Neural cell (in vitro differentiated cells): ENCODE measurements around the gene CFAP65. TPM values are rescaled to one million over a fixed set of nuclear protein-coding genes. Genes with fewer than 3 reads are reported as not detected.

ENCODE experiments used
- H2AFZ ChIP-seq: fragments of 200-600, 300-800 bp; sonication (generic), shearing (Covaris generic); 2 replicates; pipeline ENCODE4 v1.6.0; 2014; ENCODE audit warnings: low read depth, mild to moderate bottlenecking, antibody characterized with exemption, low read length, moderate library complexity
- H3F3A ChIP-seq: fragments of 200-600 bp; shearing (Covaris generic); 2 replicates; pipeline ENCODE4 v1.6.1; 2016; ENCODE audit warnings: mild to moderate bottlenecking, moderate library complexity, mixed read lengths, antibody characterized with exemption, low read length; ENCODE audit not compliant: insufficient read depth, poor library complexity, severe bottlenecking
- H3K27ac ChIP-seq: fragments of 200-600, 300-800 bp; sonication (generic), shearing (Covaris generic); 2 replicates; pipeline ENCODE4 v1.5.1; 2014; ENCODE audit warnings: mild to moderate bottlenecking, low read length, moderate library complexity
- H3K27me3 ChIP-seq: fragments of 300-800, 200-600 bp; sonication (generic), shearing (Covaris generic); 2 replicates; pipeline ENCODE4 v1.6.0; 2014; ENCODE audit warnings: mild to moderate bottlenecking, low read depth, low read length, moderate library complexity; ENCODE audit not compliant: insufficient read depth
- H3K36me3 ChIP-seq: fragments of 300-800, 200-600 bp; sonication (generic), shearing (Covaris generic); 2 replicates; pipeline ENCODE4 v1.5.1; 2014; ENCODE audit warnings: mild to moderate bottlenecking, antibody characterized with exemption, low read length, moderate library complexity; ENCODE audit not compliant: insufficient read depth
- H3K4me2 ChIP-seq: fragments of 300-800, 200-600 bp; sonication (generic), shearing (Covaris generic); 2 replicates; pipeline ENCODE4 v1.6.0; 2014; ENCODE audit warnings: mild to moderate bottlenecking, low read length
- H3K4me3 ChIP-seq: fragments of 300-800, 200-600 bp; sonication (generic), shearing (Covaris generic); 2 replicates; pipeline ENCODE4 v1.5.1; 2014; ENCODE audit warnings: mild to moderate bottlenecking, low read length, moderate library complexity
- H3K79me2 ChIP-seq: fragments of 200-600 bp; shearing (Covaris generic); replicated peaks from 2 replicates; pipeline ENCODE4 v1.6.0; 2014; ENCODE audit warnings: mild to moderate bottlenecking, low read length, moderate library complexity; ENCODE audit not compliant: insufficient read depth
- H3K9ac ChIP-seq: fragments of 300-800, 200-600 bp; sonication (generic), shearing (Covaris generic); 2 replicates; pipeline ENCODE4 v1.6.1; 2016; ENCODE audit warnings: mild to moderate bottlenecking, low read length, mixed read lengths
- H3K9me2 ChIP-seq: fragments of 200-600 bp; shearing (Covaris generic); 2 replicates; pipeline ENCODE4 v1.6.1; 2016; ENCODE audit warnings: mild to moderate bottlenecking, low read length, mixed read lengths; ENCODE audit not compliant: insufficient read depth
- H3K9me3 ChIP-seq: fragments of 200-600, 300-800 bp; sonication (generic), shearing (Covaris generic); 2 replicates; pipeline ENCODE4 v1.6.1; 2016; ENCODE audit warnings: mild to moderate bottlenecking, mixed run types, low read length, moderate library complexity, mixed read lengths
- H4K20me1 ChIP-seq: fragments of 200-600 bp; shearing (Covaris generic); 2 replicates; pipeline ENCODE4 v1.6.1; 2016; ENCODE audit warnings: mild to moderate bottlenecking, mixed run types; ENCODE audit not compliant: insufficient read depth
- EZH2 ChIP-seq: fragments of 200-600, 300-800 bp; shearing (Covaris generic), sonication (generic); IDR thresholded peaks from 2 replicates; pipeline ENCODE4 v1.6.1; 2014; ENCODE audit warnings: antibody characterized with exemption, low read length, borderline replicate concordance, mild to moderate bottlenecking; ENCODE audit not compliant: insufficient read depth, poor library complexity, severe bottlenecking
- MXI1 ChIP-seq: fragments of 450-650 bp; conservative IDR thresholded peaks from 2 replicates; pipeline ENCODE4 v1.6.1; 2014; ENCODE audit warnings: antibody characterized with exemption, mild to moderate bottlenecking; ENCODE audit not compliant: poor library complexity, severe bottlenecking
- SMC3 ChIP-seq: fragments of 450-650 bp; conservative IDR thresholded peaks from 2 replicates; pipeline ENCODE4 v1.6.1; 2014; ENCODE audit warnings: antibody characterized with exemption, mild to moderate bottlenecking, moderate library complexity; ENCODE audit not compliant: poor library complexity
- polyA minus RNA-seq: library from RNA; depleted of rRNA, polyadenylated mRNA; stranded (reverse); fragments of >200 nt; gene quantifications from 2 replicates; pipeline ENCODE4 v1.2.3, GENCODE V29; 2014
- polyA plus RNA-seq: library from polyadenylated mRNA; depleted of rRNA; stranded (reverse); fragments of >200 nt; gene quantifications from 2 replicates; pipeline ENCODE4 v1.2.3, GENCODE V29; 2014
- TF ChIP-seq, protein P1 (sequence below): IDR thresholded peaks from 2 replicates; pipeline ENCODE4 v1.6.1; 2012; ENCODE audit warnings: borderline replicate concordance
- TF ChIP-seq, protein P2 (sequence below): fragments of 450-650 bp; IDR thresholded peaks from 2 replicates; pipeline ENCODE4 v1.5.1; 2014; ENCODE audit warnings: antibody characterized with exemption, mild to moderate bottlenecking, moderate library complexity; ENCODE audit not compliant: poor library complexity, severe bottlenecking

CFAP65 gene, protein sequence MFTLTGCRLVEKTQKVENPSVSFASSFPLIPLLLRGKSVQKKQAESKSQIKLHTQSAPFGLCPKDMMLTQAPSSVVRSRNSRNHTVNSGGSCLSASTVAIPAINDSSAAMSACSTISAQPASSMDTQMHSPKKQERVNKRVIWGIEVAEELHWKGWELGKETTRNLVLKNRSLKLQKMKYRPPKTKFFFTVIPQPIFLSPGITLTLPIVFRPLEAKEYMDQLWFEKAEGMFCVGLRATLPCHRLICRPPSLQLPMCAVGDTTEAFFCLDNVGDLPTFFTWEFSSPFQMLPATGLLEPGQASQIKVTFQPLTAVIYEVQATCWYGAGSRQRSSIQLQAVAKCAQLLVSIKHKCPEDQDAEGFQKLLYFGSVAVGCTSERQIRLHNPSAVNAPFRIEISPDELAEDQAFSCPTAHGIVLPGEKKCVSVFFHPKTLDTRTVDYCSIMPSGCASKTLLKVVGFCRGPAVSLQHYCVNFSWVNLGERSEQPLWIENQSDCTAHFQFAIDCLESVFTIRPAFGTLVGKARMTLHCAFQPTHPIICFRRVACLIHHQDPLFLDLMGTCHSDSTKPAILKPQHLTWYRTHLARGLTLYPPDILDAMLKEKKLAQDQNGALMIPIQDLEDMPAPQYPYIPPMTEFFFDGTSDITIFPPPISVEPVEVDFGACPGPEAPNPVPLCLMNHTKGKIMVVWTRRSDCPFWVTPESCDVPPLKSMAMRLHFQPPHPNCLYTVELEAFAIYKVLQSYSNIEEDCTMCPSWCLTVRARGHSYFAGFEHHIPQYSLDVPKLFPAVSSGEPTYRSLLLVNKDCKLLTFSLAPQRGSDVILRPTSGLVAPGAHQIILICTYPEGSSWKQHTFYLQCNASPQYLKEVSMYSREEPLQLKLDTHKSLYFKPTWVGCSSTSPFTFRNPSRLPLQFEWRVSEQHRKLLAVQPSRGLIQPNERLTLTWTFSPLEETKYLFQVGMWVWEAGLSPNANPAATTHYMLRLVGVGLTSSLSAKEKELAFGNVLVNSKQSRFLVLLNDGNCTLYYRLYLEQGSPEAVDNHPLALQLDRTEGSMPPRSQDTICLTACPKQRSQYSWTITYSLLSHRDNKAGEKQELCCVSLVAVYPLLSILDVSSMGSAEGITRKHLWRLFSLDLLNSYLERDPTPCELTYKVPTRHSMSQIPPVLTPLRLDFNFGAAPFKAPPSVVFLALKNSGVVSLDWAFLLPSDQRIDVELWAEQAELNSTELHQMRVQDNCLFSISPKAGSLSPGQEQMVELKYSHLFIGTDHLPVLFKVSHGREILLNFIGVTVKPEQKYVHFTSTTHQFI (N-terminal part only)
- 1.1 and 1.7 TPM in 2 replicates for polyA plus RNA-seq
- polyA minus RNA-seq: 0.24 and 0.46 TPM in 2 replicates

DNA sequence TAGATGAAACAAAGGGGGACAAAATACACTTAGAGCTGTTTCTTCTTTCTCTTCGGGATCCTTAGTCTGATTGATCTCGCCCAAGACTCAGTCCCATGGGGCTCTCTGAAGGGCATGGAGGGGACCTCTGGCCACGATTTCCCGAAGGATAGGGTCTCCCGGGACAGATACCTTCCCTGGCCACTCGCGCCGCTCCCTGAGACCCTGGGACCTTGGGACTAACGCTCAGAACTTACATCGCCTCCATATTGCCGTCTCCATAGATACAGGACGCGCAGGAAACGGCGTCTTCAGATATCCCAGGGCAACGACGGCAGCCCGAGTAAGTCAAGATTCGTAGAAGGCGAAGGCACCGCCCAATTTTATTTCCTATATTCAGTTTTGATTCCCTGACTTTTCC lies at the start of gene CFAP65:
TSS of gene CFAP65 (minus strand) at position 265 of the 400 bp plus-strand sequence. CDS start 2,468 bp downstream, outside the sequence.
- Histone ChIP-seq H3K36me3 (no peaks in the 10 kb centered on the region), H3K4me2 (peak within 1 kb of the TSS; percentile 65), H4K20me1 (no peaks in the 10 kb centered on the region), H3K9ac (peak within 1 kb of the TSS; percentile 18), H3F3A (no peaks in the 10 kb centered on the region), H3K9me3 (no peaks in the 10 kb centered on the region), H3K9me2 (no peaks in the 10 kb centered on the region), H3K79me2 (no peaks in the 10 kb centered on the region), H3K27me3 (peaks cover 33% of the 10 kb centered on the region), H3K27ac (no peak within 1 kb of the TSS), H2AFZ (peak within 1 kb of the TSS; percentile 11), H3K4me3 (peak within 1 kb of the TSS; percentile 71)
- TF ChIP-seq SMC3 (no peak), MXI1 (peak; percentile 92)
- TF ChIP-seq, protein P1, sequence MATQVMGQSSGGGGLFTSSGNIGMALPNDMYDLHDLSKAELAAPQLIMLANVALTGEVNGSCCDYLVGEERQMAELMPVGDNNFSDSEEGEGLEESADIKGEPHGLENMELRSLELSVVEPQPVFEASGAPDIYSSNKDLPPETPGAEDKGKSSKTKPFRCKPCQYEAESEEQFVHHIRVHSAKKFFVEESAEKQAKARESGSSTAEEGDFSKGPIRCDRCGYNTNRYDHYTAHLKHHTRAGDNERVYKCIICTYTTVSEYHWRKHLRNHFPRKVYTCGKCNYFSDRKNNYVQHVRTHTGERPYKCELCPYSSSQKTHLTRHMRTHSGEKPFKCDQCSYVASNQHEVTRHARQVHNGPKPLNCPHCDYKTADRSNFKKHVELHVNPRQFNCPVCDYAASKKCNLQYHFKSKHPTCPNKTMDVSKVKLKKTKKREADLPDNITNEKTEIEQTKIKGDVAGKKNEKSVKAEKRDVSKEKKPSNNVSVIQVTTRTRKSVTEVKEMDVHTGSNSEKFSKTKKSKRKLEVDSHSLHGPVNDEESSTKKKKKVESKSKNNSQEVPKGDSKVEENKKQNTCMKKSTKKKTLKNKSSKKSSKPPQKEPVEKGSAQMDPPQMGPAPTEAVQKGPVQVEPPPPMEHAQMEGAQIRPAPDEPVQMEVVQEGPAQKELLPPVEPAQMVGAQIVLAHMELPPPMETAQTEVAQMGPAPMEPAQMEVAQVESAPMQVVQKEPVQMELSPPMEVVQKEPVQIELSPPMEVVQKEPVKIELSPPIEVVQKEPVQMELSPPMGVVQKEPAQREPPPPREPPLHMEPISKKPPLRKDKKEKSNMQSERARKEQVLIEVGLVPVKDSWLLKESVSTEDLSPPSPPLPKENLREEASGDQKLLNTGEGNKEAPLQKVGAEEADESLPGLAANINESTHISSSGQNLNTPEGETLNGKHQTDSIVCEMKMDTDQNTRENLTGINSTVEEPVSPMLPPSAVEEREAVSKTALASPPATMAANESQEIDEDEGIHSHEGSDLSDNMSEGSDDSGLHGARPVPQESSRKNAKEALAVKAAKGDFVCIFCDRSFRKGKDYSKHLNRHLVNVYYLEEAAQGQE: no peak

DNA sequence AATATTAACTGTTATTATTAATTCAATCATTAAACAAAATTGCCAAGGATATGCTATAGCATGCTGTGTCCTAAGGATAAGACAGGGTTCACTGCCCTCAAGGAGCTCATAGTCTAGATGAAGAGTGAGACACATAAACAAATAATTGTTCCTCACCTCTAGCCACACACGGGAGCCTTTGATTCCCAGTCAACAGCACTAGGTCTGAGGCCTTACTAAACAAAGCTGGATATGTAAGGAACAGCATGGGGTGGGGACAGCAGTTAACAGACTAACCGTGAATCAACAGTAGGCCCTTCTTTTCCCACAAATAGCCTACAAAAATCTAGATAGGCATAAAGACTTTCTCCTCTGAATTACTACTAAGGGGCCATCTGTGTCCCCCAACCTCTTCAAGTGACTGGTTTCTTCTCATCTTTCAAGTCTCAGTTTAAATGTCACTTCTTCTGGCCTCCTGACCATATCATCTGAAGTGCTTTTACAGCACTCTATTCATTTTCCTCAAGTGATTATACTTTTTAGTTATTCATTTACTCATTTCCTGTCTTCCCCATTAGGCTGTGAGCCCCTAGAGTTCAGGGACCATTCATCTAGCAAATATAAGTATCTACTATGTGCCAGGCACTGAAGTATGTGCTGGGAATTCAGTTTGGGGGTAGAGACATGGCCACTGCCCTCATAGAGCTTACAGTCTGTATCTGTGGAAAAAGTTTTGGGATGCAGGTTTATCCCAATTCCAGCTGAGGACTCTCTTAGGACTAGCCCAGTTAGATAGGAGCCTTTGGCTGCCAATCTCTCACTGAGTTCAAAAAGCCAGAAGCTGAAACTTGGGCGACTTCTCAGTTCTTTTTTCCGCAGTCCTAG lies 49.4 kb upstream of the CFAP65 start:
- no peak overlapping the region for H3K4me2 ChIP-seq
- TF ChIP-seq, protein P1: no peak
- TF ChIP-seq, protein P2, sequence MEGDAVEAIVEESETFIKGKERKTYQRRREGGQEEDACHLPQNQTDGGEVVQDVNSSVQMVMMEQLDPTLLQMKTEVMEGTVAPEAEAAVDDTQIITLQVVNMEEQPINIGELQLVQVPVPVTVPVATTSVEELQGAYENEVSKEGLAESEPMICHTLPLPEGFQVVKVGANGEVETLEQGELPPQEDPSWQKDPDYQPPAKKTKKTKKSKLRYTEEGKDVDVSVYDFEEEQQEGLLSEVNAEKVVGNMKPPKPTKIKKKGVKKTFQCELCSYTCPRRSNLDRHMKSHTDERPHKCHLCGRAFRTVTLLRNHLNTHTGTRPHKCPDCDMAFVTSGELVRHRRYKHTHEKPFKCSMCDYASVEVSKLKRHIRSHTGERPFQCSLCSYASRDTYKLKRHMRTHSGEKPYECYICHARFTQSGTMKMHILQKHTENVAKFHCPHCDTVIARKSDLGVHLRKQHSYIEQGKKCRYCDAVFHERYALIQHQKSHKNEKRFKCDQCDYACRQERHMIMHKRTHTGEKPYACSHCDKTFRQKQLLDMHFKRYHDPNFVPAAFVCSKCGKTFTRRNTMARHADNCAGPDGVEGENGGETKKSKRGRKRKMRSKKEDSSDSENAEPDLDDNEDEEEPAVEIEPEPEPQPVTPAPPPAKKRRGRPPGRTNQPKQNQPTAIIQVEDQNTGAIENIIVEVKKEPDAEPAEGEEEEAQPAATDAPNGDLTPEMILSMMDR: no peak
- TF ChIP-seq EZH2 (no peak), MXI1 (no peak)
- no peaks in the 10 kb centered on the region for H3K9me2 ChIP-seq
- H3K9ac ChIP-seq: no peak overlapping the region
- no peaks in the 10 kb centered on the region for H4K20me1 ChIP-seq
- H3K9me3 ChIP-seq: no peaks in the 10 kb centered on the region
- H3K27ac ChIP-seq: no peak overlapping the region
- H3K4me3 ChIP-seq: no peak overlapping the region
- H3K27me3 ChIP-seq: no peaks in the 10 kb centered on the region
- H3F3A ChIP-seq: no peaks in the 10 kb centered on the region
- no peaks in the 10 kb centered on the region for H3K79me2 ChIP-seq
- no peak overlapping the region for H2AFZ ChIP-seq
- H3K36me3 ChIP-seq: no peaks in the 10 kb centered on the region
